GM21423 (cell line): ENCODE results near the gene VRK3.

Experiments used
- ATAC-seq: cut with Tn5 transposase; IDR thresholded peaks from one replicate; pipeline ENCODE4 v1.9.1; 2021; ENCODE audit warnings: mild to moderate bottlenecking, moderate library complexity; ENCODE audit not compliant: unreplicated experiment

The VRK3 gene

GRCh38 chr19:50036908-50037307, 11.7 kb upstream of the VRK3 start:
- no peak for ATAC-seq

GRCh38 chr19:50030937-50031336, 5.8 kb upstream of the VRK3 start:
- ATAC-seq = no peak

GRCh38 chr19:50030225-50030624, 5.1 kb upstream of the VRK3 start:
- ATAC-seq = no peak

- no peak for ATAC-seq
These were observed 1.4 kb upstream of the VRK3 start for GRCh38 chr19:50026550-50026906.

- ATAC-seq = peak; percentile 64
These were observed 800 bp upstream of the VRK3 start, which contains the start of gene ZNF473 for GRCh38 chr19:50025794-50026549. TSS of gene ZNF473 (plus strand) at chr19:50026005. CDS start at chr19:50031083, 5,078 bp downstream.

GRCh38 chr19:50024719-50025021, 502 bp downstream of the VRK3 start:
- ATAC-seq = no peak

GRCh38 chr19:50022823-50023222, 2.3 kb downstream of the VRK3 start:
- ATAC-seq = no peak

- ATAC-seq = no peak
These were observed 4.7 kb downstream of the VRK3 start for GRCh38 chr19:50020481-50020880.

- ATAC-seq = no peak
These were observed 8.9 kb downstream of the VRK3 start for GRCh38 chr19:50016225-50016807.

- no peak for ATAC-seq
These were observed 16.6 kb downstream of the VRK3 start for GRCh38 chr19:50008532-50008931.

GRCh38 chr19:50007947-50008346, 17.2 kb downstream of the VRK3 start:
- no peak for ATAC-seq

- no peak for ATAC-seq
These were observed 18.0 kb downstream of the VRK3 start for GRCh38 chr19:50007170-50007569.

GRCh38 chr19:50005428-50005827, 19.7 kb downstream of the VRK3 start:
- ATAC-seq = no peak

GRCh38 chr19:50003810-50004419, 21.3 kb downstream of the VRK3 start:
- no peak for ATAC-seq

- no peak for ATAC-seq
These were observed 21.9 kb downstream of the VRK3 start for GRCh38 chr19:50003254-50003788.

- no peak for ATAC-seq
These were observed 22.7 kb downstream of the VRK3 start for GRCh38 chr19:50002386-50002960.

- ATAC-seq = no peak
These were observed 23.4 kb downstream of the VRK3 start for GRCh38 chr19:50001775-50002174.

GRCh38 chr19:50000841-50001557, 24.2 kb downstream of the VRK3 start:
- ATAC-seq = no peak

GRCh38 chr19:50000038-50000840, 24.9 kb downstream of the VRK3 start:
- ATAC-seq = no peak

- no peak for ATAC-seq
These were observed 25.7 kb downstream of the VRK3 start for GRCh38 chr19:49999371-50000010.
